DOHH2 (cell line): Measurements from ENCODE around the gene FXYD1.
A peak's percentile ranks its signal among the peaks of the same experiment; 100 is the strongest.

Experiments
- H3F3A ChIP-seq: fragments of 200-600 bp; sonication (generic), shearing (Covaris generic); 2 replicates; pipeline ENCODE4 v1.6.0; 2016; ENCODE audit warnings: antibody characterized with exemption, mild to moderate bottlenecking; ENCODE audit not compliant: control insufficient read depth, insufficient read depth
- H3K27ac ChIP-seq: fragments of 200-600 bp; sonication (generic); 2 replicates; pipeline ENCODE4 v1.5.1; 2014; ENCODE audit warnings: low read depth, mild to moderate bottlenecking, low read length, moderate library complexity
- H3K27me3 ChIP-seq: fragments of 200-600 bp; sonication (generic); 2 replicates; pipeline ENCODE4 v1.6.1; 2014; ENCODE audit warnings: mild to moderate bottlenecking, low read length, mixed read lengths; ENCODE audit not compliant: control insufficient read depth
- H3K36me3 ChIP-seq: fragments of 200-600 bp; sonication (generic); 2 replicates; pipeline ENCODE4 v1.6.1; 2014; ENCODE audit warnings: mild to moderate bottlenecking, low read length, moderate library complexity, mixed read lengths; ENCODE audit not compliant: control insufficient read depth
- H3K4me1 ChIP-seq: fragments of 200-600 bp; sonication (generic); 2 replicates; pipeline ENCODE4 v1.6.1; 2014; ENCODE audit warnings: mild to moderate bottlenecking, low read length, mixed read lengths; ENCODE audit not compliant: control insufficient read depth
- H3K4me2 ChIP-seq: fragments of 200-600 bp; sonication (generic); 2 replicates; pipeline ENCODE4 v1.6.0; 2014; ENCODE audit warnings: mild to moderate bottlenecking, low read length, moderate library complexity
- H3K4me3 ChIP-seq: fragments of 200-600 bp; sonication (generic); 2 replicates; pipeline ENCODE4 v1.5.1; 2014; ENCODE audit warnings: mild to moderate bottlenecking, low read length, mixed read lengths
- H3K79me2 ChIP-seq: fragments of 200-600 bp; sonication (generic); 2 replicates; pipeline ENCODE4 v1.6.1; 2014; ENCODE audit warnings: mild to moderate bottlenecking, low read length, mixed read lengths; ENCODE audit not compliant: control insufficient read depth
- H3K9me2 ChIP-seq: fragments of 200-600 bp; sonication (generic); replicated peaks from 2 replicates; pipeline ENCODE4 v1.6.1; 2014; ENCODE audit warnings: mild to moderate bottlenecking, low read length, mixed read lengths; ENCODE audit not compliant: control insufficient read depth
- H3K9me3 ChIP-seq: fragments of 200-600 bp; sonication (generic); 2 replicates; pipeline ENCODE4 v1.6.1; 2014; ENCODE audit warnings: antibody characterized with exemption, low read length, mixed read lengths; ENCODE audit not compliant: control insufficient read depth, insufficient read depth
- H4K20me1 ChIP-seq: fragments of 200-600 bp; sonication (generic); 2 replicates; pipeline ENCODE4 v1.6.0; 2014; ENCODE audit warnings: low read depth, mild to moderate bottlenecking, antibody characterized with exemption, low read length, moderate library complexity; ENCODE audit not compliant: control insufficient read depth, insufficient read depth
- CTCF ChIP-seq: fragments of 200-600 bp; sonication (generic); IDR thresholded peaks from one replicate; pipeline ENCODE4 v1.5.1; 2014; ENCODE audit warnings: antibody characterized with exemption, mild to moderate bottlenecking, low read depth, low read length; ENCODE audit not compliant: poor library complexity, severe bottlenecking
- EZH2phosphoT487 ChIP-seq: fragments of 200-600 bp; sonication (generic); IDR thresholded peaks from 2 replicates; pipeline ENCODE4 v1.6.1; 2017; ENCODE audit warnings: borderline replicate concordance, mild to moderate bottlenecking, antibody characterized with exemption, low read length, moderate library complexity, mixed read lengths

FXYD1 gene

GRCh38 chr19:35155981-35156672 lies 17.5 kb downstream of the FXYD1 start:
- Histone ChIP-seq H3K4me2 (peak overlapping the region; percentile 76), H3K79me2 (peaks cover 16% of the 10 kb centered on the region), H3K9me3 (no peaks in the 10 kb centered on the region), H3K36me3 (peaks cover 44% of the 10 kb centered on the region), H3K27ac (no peak overlapping the region), H3K4me3 (peak overlapping the region; percentile 89), H3K9me2 (no peaks in the 10 kb centered on the region), H3F3A (no peaks in the 10 kb centered on the region), H3K4me1 (peaks cover 30% of the 10 kb centered on the region), H3K27me3 (peaks cover 8% of the 10 kb centered on the region), H4K20me1 (no peaks in the 10 kb centered on the region)
- TF ChIP-seq EZH2phosphoT487 (no peak), CTCF (no peak)

- Histone ChIP-seq H3K9me2 (no peaks in the 10 kb centered on the region), H3K9me3 (no peaks in the 10 kb centered on the region), H3K4me3 (no peak overlapping the region), H3K79me2 (peaks cover 16% of the 10 kb centered on the region), H4K20me1 (no peaks in the 10 kb centered on the region), H3K36me3 (peaks cover 49% of the 10 kb centered on the region), H3K27me3 (peaks cover 8% of the 10 kb centered on the region), H3K4me1 (peaks cover 30% of the 10 kb centered on the region), H3K27ac (no peak overlapping the region), H3F3A (no peaks in the 10 kb centered on the region), H3K4me2 (no peak overlapping the region)
- TF ChIP-seq EZH2phosphoT487 (no peak), CTCF (no peak)
Measured at GRCh38 chr19:35156673-35157014, 18.0 kb downstream of the FXYD1 start.

- Histone ChIP-seq H3K9me3 (no peaks in the 10 kb centered on the region), H3K79me2 (peaks cover 16% of the 10 kb centered on the region), H3K36me3 (peaks cover 57% of the 10 kb centered on the region), H3K27ac (no peak overlapping the region), H3K4me3 (no peak overlapping the region), H3K4me1 (peaks cover 26% of the 10 kb centered on the region), H3F3A (no peaks in the 10 kb centered on the region), H4K20me1 (no peaks in the 10 kb centered on the region), H3K4me2 (no peak overlapping the region), H3K9me2 (no peaks in the 10 kb centered on the region), H3K27me3 (peaks cover 6% of the 10 kb centered on the region)
- TF ChIP-seq EZH2phosphoT487 (no peak), CTCF (no peak)
Measured at GRCh38 chr19:35157431-35157830, 18.8 kb downstream of the FXYD1 start.
